HG03097 (cell line): ENCODE data around the gene RALGDS.
"Not testable (repeated sequence)": the region's sequence is repeated elsewhere in the genome, so short reads cannot be mapped to it uniquely, and the experiment has no call there.

Experiments
- ATAC-seq: cut with Tn5 transposase; IDR thresholded peaks from one replicate; pipeline ENCODE4 v1.9.1; 2021; ENCODE audit not compliant: unreplicated experiment, low FRiP score

The RALGDS gene

GRCh38 chr9:133073086-133074014 lies 47.7 kb downstream of the RALGDS start:
- no peak for ATAC-seq

GRCh38 chr9:133072210-133072609 lies 48.8 kb downstream of the RALGDS start:
- ATAC-seq, result not testable (repeated sequence)

GRCh38 chr9:133071484-133072150 lies 49.4 kb downstream of the RALGDS start:
- no peak for ATAC-seq

GRCh38 chr9:133070985-133071384 lies 50.1 kb downstream of the RALGDS start:
- ATAC-seq, result not testable (repeated sequence)

GRCh38 chr9:133070500-133070961 lies 50.5 kb downstream of the RALGDS start:
- not testable (repeated sequence) for ATAC-seq

GRCh38 chr9:133068431-133068830 lies 52.6 kb downstream of the RALGDS start:
- not testable (repeated sequence) for ATAC-seq

GRCh38 chr9:133067813-133068212 lies 53.2 kb downstream of the RALGDS start:
- ATAC-seq, result no peak

- no peak for ATAC-seq
These were observed 54.0 kb downstream of the RALGDS start for GRCh38 chr9:133067006-133067405.

GRCh38 chr9:133066181-133066983 lies 54.7 kb downstream of the RALGDS start:
- ATAC-seq, result no peak

GRCh38 chr9:133065070-133065388 lies 56.0 kb downstream of the RALGDS start:
- ATAC-seq, result no peak

GRCh38 chr9:133064241-133065069 lies 56.6 kb downstream of the RALGDS start:
- ATAC-seq, result no peak

- ATAC-seq, result no peak
These were observed 57.4 kb downstream of the RALGDS start for GRCh38 chr9:133063500-133064231.

- no peak for ATAC-seq
These were observed 57.9 kb downstream of the RALGDS start for GRCh38 chr9:133063159-133063499.

GRCh38 chr9:133062569-133062968 lies 58.5 kb downstream of the RALGDS start:
- ATAC-seq, result not testable (repeated sequence)

- not testable (repeated sequence) for ATAC-seq
These were observed 59.3 kb downstream of the RALGDS start, which contains the start of gene CEL for GRCh38 chr9:133061764-133062145. Gene CEL, plus strand, starts transcription at chr9:133061981. Its CDS starts 22 bp downstream, at chr9:133062003.

- ATAC-seq, result not testable (repeated sequence)
These were observed 59.8 kb downstream of the RALGDS start for GRCh38 chr9:133061019-133061763.

- ATAC-seq, result no peak
These were observed 60.6 kb downstream of the RALGDS start for GRCh38 chr9:133060417-133060841.

- no peak for ATAC-seq
These were observed 61.4 kb downstream of the RALGDS start for GRCh38 chr9:133059623-133060022.
